HepG2 (cell line): Measurements from ENCODE around the gene UCKL1. TPM values are rescaled to one million over a fixed set of nuclear protein-coding genes. Genes with fewer than 3 reads are reported as not detected.

Experiments used
- CBX5 ChIP-seq: sonication (generic); formaldehyde crosslinking; IDR thresholded peaks from 2 replicates; pipeline ENCODE4 v1.4.0; 2020; ENCODE audit warnings: missing genetic modification reagents, borderline replicate concordance
- HINFP ChIP-seq: sonication (generic); formaldehyde crosslinking; IDR thresholded peaks from 2 replicates; pipeline ENCODE4 v1.4.0; 2020; ENCODE audit warnings: low read depth, mild to moderate bottlenecking, missing genetic modification reagents
- HOXA7 ChIP-seq: sonication (generic); formaldehyde crosslinking; IDR thresholded peaks from 2 replicates; pipeline ENCODE4 v1.8.1; 2022; ENCODE audit warnings: mild to moderate bottlenecking, missing genetic modification reagents, moderate library complexity
- NR2C2 ChIP-seq: sonication (generic); formaldehyde crosslinking; IDR thresholded peaks from 2 replicates; pipeline ENCODE4 v1.4.0; 2020; ENCODE audit warnings: missing genetic modification reagents, mild to moderate bottlenecking, moderate library complexity, borderline replicate concordance
- PHF21A ChIP-seq: sonication (generic); formaldehyde crosslinking; IDR thresholded peaks from 2 replicates; pipeline ENCODE4 v1.5.0; 2020; ENCODE audit warnings: mild to moderate bottlenecking, missing genetic modification reagents
- PRDM15 ChIP-seq: sonication (generic); formaldehyde crosslinking; IDR thresholded peaks from 2 replicates; pipeline ENCODE4 v1.4.0; 2020; ENCODE audit warnings: missing genetic modification reagents
- SMC3 ChIP-seq: IDR thresholded peaks from 2 replicates; pipeline ENCODE4 v1.6.1; 2011; ENCODE audit warnings: low read length, improper control_type of control experiment
- ZBTB25 ChIP-seq: IDR thresholded peaks from 2 replicates; pipeline ENCODE4 v1.6.1; 2018; ENCODE audit warnings: missing genetic modification reagents
- ZNF101 ChIP-seq: sonication (generic); formaldehyde crosslinking; IDR thresholded peaks from 2 replicates; pipeline ENCODE4 v1.4.0; 2020; ENCODE audit warnings: mild to moderate bottlenecking, low read depth, missing genetic modification reagents, borderline replicate concordance
- ZNF274 ChIP-seq: sonication (generic); formaldehyde crosslinking; IDR thresholded peaks from 2 replicates; pipeline ENCODE4 v1.5.1; 2020; ENCODE audit warnings: mild to moderate bottlenecking, missing genetic modification reagents
- ZNF382 ChIP-seq: sonication (generic); formaldehyde crosslinking; IDR thresholded peaks from 2 replicates; pipeline ENCODE4 v1.5.0; 2020; ENCODE audit warnings: missing genetic modification reagents, mild to moderate bottlenecking, borderline replicate concordance
- ZNF563 ChIP-seq: sonication (generic); formaldehyde crosslinking; IDR thresholded peaks from 2 replicates; pipeline ENCODE4 v1.8.0; 2022; ENCODE audit warnings: mild to moderate bottlenecking, moderate library complexity, missing genetic modification reagents
- polyA plus RNA-seq, 8 experiments: library from polyadenylated mRNA; depleted of rRNA in 3 of 8; stranded (reverse) in 7 of 8; unstranded in 1 of 8; fragments of >200 nt; fragmentation: Illumina TruSeq in 4 of 8; extraction: Trizol in 4 of 8; gene quantifications; 2 replicates each; pipeline versions ENCODE4 v1.2.1 to v1.2.3, GENCODE V29; 2011 to 2016; ENCODE audit warnings: low read depth in 4 of 8, missing spikeins in 1 of 8, mixed read lengths in 1 of 8; ENCODE audit not compliant: insufficient read depth in 1 of 8
- total RNA-seq, 5 experiments: library from RNA; depleted of rRNA; stranded (reverse); fragments of >200 nt; fragmentation: Illumina TruSeq; extraction: Trizol; gene quantifications; 2 replicates each; pipeline ENCODE4 v1.2.3, GENCODE V29; 2016; ENCODE audit warnings: low read depth in 1 of 5

The UCKL1 gene
- total and polyA plus RNA-seq, 2 of the 13 experiments (the other 11 are each of a cell fraction or from before 2014, with no cell fraction given): 50.2 to 126 TPM

GRCh38 chr20:63893999-63894357 is 62.2 kb downstream of the UCKL1 start (continued):
- TF ChIP-seq HOXA7 (CRISPR knock-in tag): no peak
- no peak for TF ChIP-seq SMC3
- TF ChIP-seq ZNF382: no peak
- TF ChIP-seq ZNF101 (CRISPR knock-in tag): no peak
- TF ChIP-seq ZNF274 (CRISPR knock-in tag): 0 out of 2 replicates have a peak, but pooled peaks have one; percentile 6
- TF ChIP-seq PRDM15 (CRISPR knock-in tag): no peak
- TF ChIP-seq ZNF563 (CRISPR knock-in tag): no peak
- TF ChIP-seq ZBTB25: no peak
- TF ChIP-seq CBX5 (CRISPR knock-in tag): peak; percentile 33; the same call in 1 of the 2 replicates
- TF ChIP-seq NR2C2 (CRISPR knock-in tag): 0 out of 2 replicates have a peak, but pooled peaks have one; percentile 17
- TF ChIP-seq PHF21A (CRISPR knock-in tag): no peak
- peak; percentile 4; the same call in 1 of the 2 replicates for TF ChIP-seq HINFP (CRISPR knock-in tag)
